ENCODE measurements around the gene PLCL1. TPM values are rescaled to one million over a fixed set of nuclear protein-coding genes. Genes with fewer than 3 reads are reported as not detected.

The PLCL1 gene
- total RNA-seq, 3 donors from 2014 or later (not counting 1 experiment from before 2014, with no cell fraction given): 0.86 to 2.8 (median 1.1) TPM

- no peaks in the 10 kb centered on the region for H3K36me3 Mint-ChIP-seq
- H3K9me3 Mint-ChIP-seq: peaks cover 0 to 2% of the 10 kb centered on the region in 2 donors
- H3K27ac Mint-ChIP-seq: no peak overlapping the region
- Histone ChIP-seq H3K27me3 (ENCODE audit: control insufficient read depth, insufficient read depth, low read length) (no peaks in the 10 kb centered on the region), H3K36me3 (ENCODE audit: control insufficient read depth, insufficient read depth, low read length) (no peaks in the 10 kb centered on the region), H3K9me3 (ENCODE audit: control insufficient read depth, insufficient read depth, low read length) (no peaks in the 10 kb centered on the region), H3K4me1 (ENCODE audit: control insufficient read depth, insufficient read depth, low read length) (no peaks in the 10 kb centered on the region), H3K27ac (ENCODE audit: low read length) (no peak overlapping the region), H3K4me3 (ENCODE audit: low read length) (no peak overlapping the region)
- H3K4me3 Mint-ChIP-seq: no peak overlapping the region
- no peak for TF ChIP-seq CTCF (IDR thresholded peaks at IDR 0.05)
- DNase-seq (no peak), ATAC-seq (no peak)
- H3K27me3 Mint-ChIP-seq (ENCODE audit: low read depth in 2 of 2): no peaks in the 10 kb centered on the region
- intact Hi-C loops (cut with micrococcal nuclease): no loop called here
- H3K4me1 Mint-ChIP-seq: no peaks in the 10 kb centered on the region
Observed at GRCh38 chr2:198062826-198063225, 258.4 kb downstream of the PLCL1 start.

GRCh38 chr2:198063242-198063641 lies 258.8 kb downstream of the PLCL1 start:
- Histone ChIP-seq H3K27me3 (ENCODE audit: control insufficient read depth, insufficient read depth, low read length) (no peaks in the 10 kb centered on the region), H3K4me3 (ENCODE audit: low read length) (no peak overlapping the region), H3K4me1 (ENCODE audit: control insufficient read depth, insufficient read depth, low read length) (no peaks in the 10 kb centered on the region), H3K36me3 (ENCODE audit: control insufficient read depth, insufficient read depth, low read length) (no peaks in the 10 kb centered on the region), H3K9me3 (ENCODE audit: control insufficient read depth, insufficient read depth, low read length) (no peaks in the 10 kb centered on the region), H3K27ac (ENCODE audit: low read length) (no peak overlapping the region)
- ATAC-seq (no peak), DNase-seq (no peak)
- TF ChIP-seq CTCF (IDR thresholded peaks at IDR 0.05): no peak
- no peaks in the 10 kb centered on the region for H3K36me3 Mint-ChIP-seq
- H3K4me3 Mint-ChIP-seq: no peak overlapping the region
- no peaks in the 10 kb centered on the region for H3K27me3 Mint-ChIP-seq (ENCODE audit: low read depth in 2 of 2)
- WGBS (ENCODE audit: insufficient coverage): 60% methylated on average over 1 of the region's 1 CpG
- no peak overlapping the region for H3K27ac Mint-ChIP-seq
- H3K9me3 Mint-ChIP-seq: peaks cover 0 to 2% of the 10 kb centered on the region in 2 donors
- intact Hi-C loops (cut with micrococcal nuclease): no loop called here
- H3K4me1 Mint-ChIP-seq: no peaks in the 10 kb centered on the region

GRCh38 chr2:198065322-198065721 lies 260.9 kb downstream of the PLCL1 start:
- no peak overlapping the region for H3K27ac ChIP-seq (ENCODE audit: low read length)
- 86% methylated on average over 1 of the region's 1 CpG for WGBS (ENCODE audit: insufficient coverage)

More at GRCh38 chr2:198065322-198065721, 260.9 kb downstream of the PLCL1 start:
- Histone ChIP-seq H3K9me3 (ENCODE audit: control insufficient read depth, insufficient read depth, low read length) (no peaks in the 10 kb centered on the region), H3K36me3 (ENCODE audit: control insufficient read depth, insufficient read depth, low read length) (no peaks in the 10 kb centered on the region), H3K4me1 (ENCODE audit: control insufficient read depth, insufficient read depth, low read length) (no peaks in the 10 kb centered on the region), H3K4me3 (ENCODE audit: low read length) (no peak overlapping the region), H3K27me3 (ENCODE audit: control insufficient read depth, insufficient read depth, low read length) (no peaks in the 10 kb centered on the region)
- H3K36me3 Mint-ChIP-seq: no peaks in the 10 kb centered on the region
- no peak overlapping the region for H3K27ac Mint-ChIP-seq
- DNase-seq: no peak
- intact Hi-C loops (cut with micrococcal nuclease): no loop called here
- TF ChIP-seq CTCF (IDR thresholded peaks at IDR 0.05): no peak
- no peak overlapping the region for H3K4me3 Mint-ChIP-seq
- H3K27me3 Mint-ChIP-seq (ENCODE audit: low read depth in 2 of 2): no peaks in the 10 kb centered on the region
- no peak for ATAC-seq
- H3K9me3 Mint-ChIP-seq: peaks cover 0 to 5% of the 10 kb centered on the region in 2 donors
- H3K4me1 Mint-ChIP-seq: no peaks in the 10 kb centered on the region
